HG03432 (cell line): Measurements from ENCODE around the gene FHL1.
A peak's percentile ranks its signal among the peaks of the same experiment; 100 is the strongest.
"Not testable (repeated sequence)": the region's sequence is repeated elsewhere in the genome, so short reads cannot be mapped to it uniquely, and the experiment has no call there.

ENCODE experiments used
- ATAC-seq: cut with Tn5 transposase; IDR thresholded peaks from one replicate; pipeline ENCODE4 v1.9.1; 2021; ENCODE audit warnings: mild to moderate bottlenecking, moderate library complexity; ENCODE audit not compliant: unreplicated experiment

FHL1 gene

DNA sequence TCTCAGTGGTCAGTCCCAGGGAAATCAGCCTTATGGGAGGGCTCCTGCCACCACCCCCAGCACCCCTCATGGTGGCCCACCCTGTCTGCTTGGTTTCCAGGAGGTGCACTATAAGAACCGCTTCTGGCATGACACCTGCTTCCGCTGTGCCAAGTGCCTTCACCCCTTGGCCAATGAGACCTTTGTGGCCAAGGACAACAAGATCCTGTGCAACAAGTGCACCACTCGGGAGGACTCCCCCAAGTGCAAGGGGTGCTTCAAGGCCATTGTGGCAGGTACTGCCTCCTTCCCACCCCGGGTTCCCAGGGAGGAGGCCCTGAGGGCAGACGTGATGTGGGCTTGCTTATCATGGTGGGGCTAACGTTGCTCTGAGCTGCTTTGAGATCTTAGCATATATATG is 59.6 kb downstream of the FHL1 start:
- no peak for ATAC-seq

GRCh38 chrX:136207546-136207945 is 60.2 kb downstream of the FHL1 start:
- ATAC-seq: no peak

GRCh38 chrX:136209016-136209738 is 61.8 kb downstream of the FHL1 start:
- ATAC-seq: no peak

DNA sequence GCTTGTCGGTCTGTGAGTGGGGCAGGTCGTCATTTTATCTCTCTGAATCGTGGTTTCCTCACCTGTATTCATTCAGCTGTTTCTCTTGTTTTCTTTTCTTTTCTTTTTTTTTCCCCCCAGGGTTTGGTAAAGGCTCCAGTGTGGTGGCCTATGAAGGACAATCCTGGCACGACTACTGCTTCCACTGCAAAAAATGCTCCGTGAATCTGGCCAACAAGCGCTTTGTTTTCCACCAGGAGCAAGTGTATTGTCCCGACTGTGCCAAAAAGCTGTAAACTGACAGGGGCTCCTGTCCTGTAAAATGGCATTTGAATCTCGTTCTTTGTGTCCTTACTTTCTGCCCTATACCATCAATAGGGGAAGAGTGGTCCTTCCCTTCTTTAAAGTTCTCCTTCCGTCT is 62.4 kb downstream of the FHL1 start:
- no peak for ATAC-seq

DNA sequence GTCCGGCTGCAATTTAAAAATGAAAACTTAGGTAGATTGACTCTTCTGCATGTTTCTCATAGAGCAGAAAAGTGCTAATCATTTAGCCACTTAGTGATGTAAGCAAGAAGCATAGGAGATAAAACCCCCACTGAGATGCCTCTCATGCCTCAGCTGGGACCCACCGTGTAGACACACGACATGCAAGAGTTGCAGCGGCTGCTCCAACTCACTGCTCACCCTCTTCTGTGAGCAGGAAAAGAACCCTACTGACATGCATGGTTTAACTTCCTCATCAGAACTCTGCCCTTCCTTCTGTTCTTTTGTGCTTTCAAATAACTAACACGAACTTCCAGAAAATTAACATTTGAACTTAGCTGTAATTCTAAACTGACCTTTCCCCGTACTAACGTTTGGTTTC is 62.9 kb downstream of the FHL1 start:
- peak; percentile 70 for ATAC-seq

DNA sequence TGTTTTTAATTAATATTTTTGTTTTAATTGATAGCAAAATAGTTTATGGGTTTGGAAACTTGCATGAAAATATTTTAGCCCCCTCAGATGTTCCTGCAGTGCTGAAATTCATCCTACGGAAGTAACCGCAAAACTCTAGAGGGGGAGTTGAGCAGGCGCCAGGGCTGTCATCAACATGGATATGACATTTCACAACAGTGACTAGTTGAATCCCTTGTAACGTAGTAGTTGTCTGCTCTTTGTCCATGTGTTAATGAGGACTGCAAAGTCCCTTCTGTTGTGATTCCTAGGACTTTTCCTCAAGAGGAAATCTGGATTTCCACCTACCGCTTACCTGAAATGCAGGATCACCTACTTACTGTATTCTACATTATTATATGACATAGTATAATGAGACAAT is 63.5 kb downstream of the FHL1 start:
- no peak for ATAC-seq

GRCh38 chrX:136211766-136212556 is 64.6 kb downstream of the FHL1 start:
- ATAC-seq: no peak

GRCh38 chrX:136212557-136213111 is 65.3 kb downstream of the FHL1 start:
- no peak for ATAC-seq

DNA sequence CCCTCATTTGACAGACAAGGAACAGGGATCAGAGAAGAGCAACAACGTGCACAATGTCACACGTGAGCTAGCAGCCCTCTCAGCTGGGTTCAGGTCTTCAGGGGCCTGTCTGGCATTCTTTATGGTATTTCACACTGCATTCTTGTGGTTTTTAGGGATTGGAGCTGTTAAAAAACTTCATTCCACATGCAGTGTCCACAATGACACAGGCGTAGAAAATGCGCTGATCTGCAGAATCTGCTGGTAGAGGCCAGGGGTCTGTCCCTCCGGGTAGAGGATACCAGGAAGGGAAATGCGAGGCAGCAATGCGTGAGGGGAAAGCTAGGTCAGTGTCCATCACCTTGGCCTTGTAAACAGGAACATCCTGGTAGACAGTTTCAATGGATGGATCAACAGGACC is 67.2 kb downstream of the FHL1 start:
- no peak for ATAC-seq

GRCh38 chrX:136215559-136215958 is 68.2 kb downstream of the FHL1 start:
- ATAC-seq: no peak

DNA sequence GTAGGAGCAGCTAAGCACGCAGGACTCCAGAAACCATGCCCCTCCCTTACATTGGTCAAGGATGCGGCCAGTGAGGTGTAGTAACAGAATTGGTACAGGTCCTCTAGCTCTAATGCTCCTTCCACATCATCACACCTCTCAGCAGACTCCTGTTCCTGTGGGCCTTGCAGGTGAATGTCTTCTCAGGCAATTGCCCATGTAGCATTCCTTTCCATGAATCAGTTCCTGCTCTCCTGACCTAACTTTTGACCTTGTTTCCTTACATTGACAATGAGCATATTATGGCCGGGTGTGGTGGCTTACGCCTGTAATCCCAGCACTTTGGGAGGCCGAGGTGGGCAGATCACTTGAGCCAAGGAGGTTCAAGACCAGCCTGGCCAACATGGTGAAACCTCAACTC is 72.6 kb downstream of the FHL1 start:
- no peak for ATAC-seq

GRCh38 chrX:136220540-136220939 is 73.2 kb downstream of the FHL1 start:
- ATAC-seq: no peak

DNA sequence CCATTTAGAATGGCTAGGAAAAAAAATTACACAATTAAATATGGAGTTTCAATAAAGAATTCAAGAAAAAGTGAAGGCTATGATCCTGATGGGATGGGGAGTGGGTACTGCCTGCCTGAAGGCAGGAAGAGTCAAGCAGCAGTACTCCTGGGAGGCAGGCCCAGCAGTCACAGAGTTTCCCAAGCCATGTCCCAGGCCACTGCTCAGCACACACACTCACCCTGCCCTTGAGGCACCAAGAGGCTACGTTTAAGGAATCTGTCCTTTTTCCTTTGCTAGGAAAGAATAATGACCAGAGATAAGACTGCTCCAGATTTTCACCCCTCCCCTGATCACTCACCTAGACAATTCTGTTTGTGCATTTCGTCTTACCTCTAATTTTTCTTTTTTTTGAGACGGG is 73.6 kb downstream of the FHL1 start:
- ATAC-seq: no peak

GRCh38 chrX:136221851-136222513 is 74.6 kb downstream of the FHL1 start:
- no peak for ATAC-seq

DNA sequence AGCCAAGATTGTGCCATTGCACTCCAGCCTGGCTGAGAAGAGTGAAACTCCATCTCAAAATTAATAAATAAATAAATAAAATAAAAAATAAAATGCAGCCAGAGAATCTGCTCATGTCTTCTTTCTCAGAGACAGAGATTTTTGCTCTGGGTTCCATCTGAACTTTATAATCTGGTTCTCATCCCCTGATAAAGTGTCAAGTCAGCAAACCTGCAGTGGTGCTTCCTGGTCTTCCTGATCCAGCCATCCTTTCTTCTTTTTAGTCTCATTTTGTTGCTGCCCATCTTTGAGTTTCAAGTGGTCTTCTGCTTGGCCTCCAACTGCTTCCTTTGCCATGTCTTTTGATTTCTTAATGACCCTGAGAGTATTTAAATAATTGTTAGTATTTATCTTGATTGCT is 79.7 kb downstream of the FHL1 start:
- no peak for ATAC-seq

- peak; percentile 79 for ATAC-seq
Observed at GRCh38 chrX:136227948-136228838, 80.9 kb downstream of the FHL1 start.

DNA sequence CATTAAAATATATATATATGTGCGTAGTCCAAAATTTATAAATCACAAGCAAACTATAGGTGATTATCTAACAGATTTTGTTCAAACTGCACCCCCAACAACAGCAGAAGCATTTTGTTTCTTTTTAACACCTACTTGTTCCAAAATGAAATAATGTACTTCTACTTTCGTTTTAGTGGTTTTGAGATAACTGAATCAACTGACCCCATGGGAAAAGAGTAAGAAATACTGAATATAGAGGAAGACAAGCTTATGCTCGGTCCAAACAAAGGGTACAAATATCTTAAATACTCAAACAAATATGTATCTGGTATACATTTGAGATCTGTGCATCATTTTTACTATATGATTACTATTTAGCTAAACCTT is 81.5 kb downstream of the FHL1 start:
- ATAC-seq: peak; percentile 73

DNA sequence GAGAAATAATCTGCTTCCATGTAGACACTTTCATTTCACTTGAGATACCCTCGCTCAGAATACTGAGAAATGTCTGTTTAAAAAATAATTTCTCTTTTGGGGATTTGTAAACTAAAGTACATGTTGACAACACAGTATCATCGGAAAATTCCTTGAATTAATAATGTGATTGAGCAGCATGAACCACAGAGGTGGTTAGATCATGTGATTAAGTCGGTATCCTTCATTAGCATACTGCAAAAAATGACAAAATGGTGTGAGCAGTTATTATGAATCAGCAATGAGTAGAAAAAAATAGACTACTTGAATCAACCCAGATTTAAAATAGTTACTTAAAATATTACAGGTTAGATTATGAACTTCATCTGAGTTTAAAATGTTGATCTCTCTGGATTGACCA is 89.7 kb downstream of the FHL1 start:
- ATAC-seq: no peak

DNA sequence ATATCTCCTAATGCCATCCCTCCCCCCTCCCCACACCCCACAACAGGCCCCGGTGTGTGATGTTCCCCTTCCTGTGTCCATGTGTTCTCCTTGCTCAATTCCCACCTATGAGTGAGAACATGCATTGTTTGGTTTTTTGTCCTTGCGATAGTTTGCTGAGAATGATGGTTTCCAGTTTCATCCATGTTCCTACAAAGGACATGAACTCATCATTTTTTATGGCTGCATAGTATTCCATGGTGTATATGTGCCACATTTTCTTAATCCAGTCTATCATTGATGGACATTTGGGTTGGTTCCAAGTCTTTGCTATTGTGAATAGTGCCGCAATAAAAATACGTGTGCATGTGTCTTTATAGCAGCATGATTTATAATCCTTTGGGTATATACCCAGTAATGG is 90.5 kb downstream of the FHL1 start:
- ATAC-seq: not testable (repeated sequence)

DNA sequence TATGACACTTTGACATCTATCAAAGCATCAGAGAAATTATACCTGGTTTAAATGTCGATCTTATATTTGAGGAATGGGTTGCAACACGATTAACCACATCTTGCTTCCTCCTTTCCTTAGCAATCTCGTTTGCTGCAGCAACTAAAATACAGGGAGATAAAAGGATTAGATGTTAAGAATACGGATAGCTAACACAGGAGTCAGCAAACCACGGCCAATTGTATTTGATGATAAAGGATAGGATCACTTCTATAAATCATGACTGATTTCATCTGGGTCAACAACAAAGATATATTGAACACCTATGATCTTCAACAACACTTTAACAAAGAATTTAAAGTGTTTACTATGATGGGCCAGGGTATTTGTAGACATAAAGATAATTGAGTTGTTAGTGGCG is 98.9 kb downstream of the FHL1 start:
- ATAC-seq: no peak
